GM21367 (cell line): ENCODE measurements around the gene FRMD3.

ENCODE experiments used
- ATAC-seq: cut with Tn5 transposase; IDR thresholded peaks from one replicate; pipeline ENCODE4 v1.9.1; 2021; ENCODE audit not compliant: unreplicated experiment

The FRMD3 gene

DNA sequence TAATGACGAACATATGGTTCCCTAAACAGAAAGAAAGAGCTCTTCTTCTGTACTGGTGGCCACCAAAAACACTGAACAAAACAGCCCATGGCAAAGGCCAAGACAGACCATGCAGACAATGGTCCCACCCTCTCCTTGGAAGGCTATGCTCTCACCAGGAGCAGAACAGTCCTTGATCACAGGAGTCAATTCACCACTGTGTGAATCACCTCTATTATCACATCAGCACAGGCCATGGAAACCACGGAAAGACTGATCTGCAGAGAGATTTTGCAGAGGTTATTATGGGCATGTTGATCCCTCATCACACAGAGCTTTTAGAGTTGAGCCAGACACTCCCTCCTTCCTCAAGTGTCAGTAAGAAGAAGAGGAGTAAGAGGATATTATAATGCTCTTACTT is 341.3 kb downstream of the FRMD3 start:
- ATAC-seq = no peak
